HG02943 (cell line): ENCODE data around the gene IL1RAP.

ENCODE experiments used
- ATAC-seq: cut with Tn5 transposase; IDR thresholded peaks from one replicate; pipeline ENCODE4 v1.9.1; 2021; ENCODE audit warnings: mild to moderate bottlenecking, low read depth, moderate library complexity; ENCODE audit not compliant: unreplicated experiment

Gene IL1RAP

DNA sequence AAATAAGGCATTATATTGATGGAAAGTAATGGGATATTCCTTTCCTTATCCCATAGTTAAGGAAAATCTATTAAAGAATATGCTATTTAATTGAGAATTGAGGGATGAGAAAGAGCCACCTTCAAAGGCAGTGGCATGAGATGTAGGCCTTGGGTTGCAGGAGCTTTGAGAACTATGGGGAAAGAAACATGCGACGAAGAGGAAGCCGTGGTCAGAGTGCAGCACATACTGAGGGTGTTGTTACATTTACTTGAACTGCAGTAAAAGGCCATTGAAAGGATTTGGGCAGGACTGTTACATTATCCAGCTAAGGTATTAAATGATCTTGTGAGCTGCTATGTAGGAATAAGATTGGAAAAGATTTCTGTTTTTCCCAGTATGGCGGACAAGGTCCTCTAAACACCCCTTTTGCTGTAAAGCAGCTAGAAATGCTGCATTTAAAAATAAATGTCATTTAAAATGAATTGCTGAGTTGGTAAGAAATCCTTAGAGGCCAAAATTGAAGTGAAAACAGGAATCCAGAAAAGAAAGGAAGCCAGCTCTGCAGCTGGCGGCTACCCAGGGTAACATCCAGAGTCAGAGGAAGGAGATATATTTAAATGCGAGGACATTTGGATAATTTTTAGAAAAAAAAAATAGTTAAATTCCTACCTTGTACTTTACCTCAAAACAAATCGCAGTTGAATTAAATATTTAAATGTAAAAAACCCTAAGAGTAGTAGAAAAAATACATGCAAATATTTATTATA lies 61.7 kb downstream of the IL1RAP start:
- ATAC-seq = no peak

DNA sequence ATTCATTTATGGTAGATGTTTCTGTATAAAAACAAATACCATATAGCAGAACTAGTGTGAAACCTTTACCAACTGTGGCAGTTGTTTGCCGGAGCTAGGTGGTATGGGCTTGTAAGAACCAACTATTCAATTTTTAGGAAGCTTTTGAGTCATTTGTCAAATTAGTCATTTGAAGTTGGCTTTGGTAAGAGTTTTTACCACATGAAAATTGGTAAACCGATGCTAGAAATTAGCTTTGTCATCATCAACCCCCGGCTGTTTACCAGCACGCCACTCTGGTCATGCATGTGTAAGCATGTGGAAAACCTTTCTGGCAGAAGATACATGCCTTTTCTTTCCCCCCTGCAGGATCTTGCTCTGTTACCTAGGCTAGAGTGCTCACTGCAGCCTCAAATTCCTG lies 63.3 kb downstream of the IL1RAP start:
- ATAC-seq = no peak

DNA sequence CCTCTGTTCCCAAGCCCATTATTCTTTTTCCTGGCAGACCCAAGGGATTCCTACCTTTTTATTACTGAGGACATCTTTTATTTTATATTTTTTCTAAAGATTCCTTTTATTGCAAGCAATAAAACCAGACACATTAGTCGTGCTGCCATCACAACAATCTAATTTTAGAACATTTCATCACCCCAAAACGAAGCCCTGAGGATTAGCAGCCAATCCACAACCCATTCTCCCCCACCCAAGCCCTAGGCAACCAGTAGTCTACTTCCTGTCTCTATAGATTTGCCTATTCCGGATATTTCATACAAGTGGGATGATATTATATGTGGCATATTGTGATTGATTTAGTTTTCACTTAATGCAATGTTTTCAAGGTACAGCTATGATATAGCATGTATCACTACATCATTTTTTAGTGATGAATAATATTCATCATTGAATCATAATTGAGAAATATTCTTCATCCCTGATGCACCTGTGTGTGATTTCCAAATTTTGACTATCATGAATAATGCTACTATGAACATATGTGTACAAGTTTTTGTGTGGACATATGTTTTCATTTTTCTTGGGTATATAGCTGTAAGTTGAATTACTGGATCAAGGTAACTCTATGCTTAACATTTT lies 65.7 kb downstream of the IL1RAP start:
- ATAC-seq = no peak

DNA sequence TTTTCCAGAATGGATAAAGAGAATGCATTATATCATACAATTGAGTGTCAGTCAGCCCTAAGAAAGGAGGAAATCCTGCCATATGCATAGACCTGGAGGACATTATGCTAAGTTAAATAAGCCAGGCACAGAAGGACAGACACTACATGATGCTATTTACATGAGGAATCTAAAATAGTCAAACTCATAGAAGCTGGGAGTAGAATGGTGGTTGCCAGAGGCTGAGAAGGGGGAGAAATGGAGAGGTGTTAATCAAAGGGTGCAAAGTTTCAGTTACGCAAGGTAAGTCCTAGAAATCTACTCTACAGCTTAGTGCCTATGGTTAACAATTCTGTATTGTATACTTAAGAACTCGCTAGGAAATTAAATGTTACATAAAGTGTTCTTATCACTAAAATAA lies 66.5 kb downstream of the IL1RAP start:
- no peak for ATAC-seq

DNA sequence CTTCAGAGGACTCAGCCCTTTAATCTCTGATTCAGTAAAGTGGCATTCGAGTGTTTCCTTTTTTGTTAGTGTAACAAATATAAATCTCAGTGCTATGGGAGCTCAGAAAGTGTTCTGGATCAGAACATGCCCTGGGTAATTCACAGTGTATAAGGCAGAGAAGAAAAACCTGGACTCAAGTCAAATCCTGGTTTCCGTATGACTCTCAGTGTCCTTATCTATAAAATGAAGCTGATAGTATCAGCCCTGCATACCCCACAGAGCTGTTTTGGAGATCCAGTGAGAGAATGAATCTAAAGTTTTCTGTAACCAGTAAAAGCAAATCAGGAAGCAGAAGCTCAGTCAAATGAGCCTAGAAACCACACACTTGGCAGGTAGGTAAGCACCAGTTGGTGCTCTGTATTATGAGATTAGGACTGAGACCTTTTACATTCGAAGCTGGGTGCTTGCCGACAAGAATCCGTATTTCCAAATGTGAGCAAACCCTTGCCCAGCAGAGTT lies 67.2 kb downstream of the IL1RAP start:
- ATAC-seq = no peak

DNA sequence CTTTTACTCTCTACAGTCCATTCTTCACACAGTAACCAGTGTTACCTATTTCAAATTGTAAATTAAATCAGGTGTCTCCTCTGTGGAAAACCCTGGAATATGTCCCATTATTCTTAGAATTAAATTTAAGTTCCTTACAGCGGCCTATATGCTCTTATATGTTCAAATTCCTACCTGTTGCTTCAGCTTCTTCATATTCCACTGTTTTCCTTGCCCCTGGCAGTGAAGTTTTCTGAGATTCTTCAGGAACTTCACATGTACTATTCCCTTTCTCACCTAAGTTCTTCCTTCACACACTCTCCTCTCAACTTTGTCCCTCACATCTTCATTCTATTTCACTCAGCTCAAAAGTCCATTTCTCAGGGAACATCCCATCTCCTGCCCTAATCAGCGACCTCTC lies 68.8 kb downstream of the IL1RAP start:
- ATAC-seq = no peak

DNA sequence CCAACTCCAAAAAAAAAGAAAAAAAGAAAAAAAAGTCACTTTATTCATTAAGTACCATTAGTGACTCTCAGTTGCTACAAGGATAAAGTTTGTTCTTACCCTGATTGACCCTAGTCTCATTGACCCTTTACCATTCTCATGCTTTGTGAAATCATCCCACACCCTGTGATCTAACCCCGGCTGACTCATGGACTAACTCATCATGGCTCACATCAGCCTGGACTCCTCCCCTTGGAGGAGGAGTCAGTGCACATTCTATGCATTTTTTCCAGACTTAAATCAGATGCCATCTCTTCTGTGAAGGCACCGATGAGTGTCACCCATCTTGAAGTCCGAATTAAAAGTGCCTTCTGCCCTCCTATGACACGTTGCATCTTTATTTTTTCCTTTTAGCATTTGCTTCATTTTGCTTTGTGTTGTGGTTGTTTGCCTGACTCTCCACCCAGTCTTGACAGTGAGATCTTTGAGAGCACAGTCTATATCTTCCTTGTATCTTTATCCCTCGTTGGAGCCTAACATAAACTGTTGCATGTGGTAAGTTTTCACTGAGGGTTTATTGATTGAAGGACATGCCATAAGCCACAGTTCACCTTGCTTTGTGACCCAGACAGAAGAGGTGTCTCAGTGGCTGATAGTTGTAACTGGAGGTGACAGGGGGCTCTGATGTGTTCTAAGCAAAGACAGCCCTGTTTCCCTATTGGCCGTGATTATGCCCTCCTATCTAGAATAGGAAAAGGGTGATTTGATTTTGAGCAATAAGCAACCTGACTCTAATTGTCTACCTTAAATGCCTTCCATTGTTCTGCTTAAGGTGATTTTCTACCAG lies 72.1 kb downstream of the IL1RAP start:
- peak; percentile 11 for ATAC-seq

DNA sequence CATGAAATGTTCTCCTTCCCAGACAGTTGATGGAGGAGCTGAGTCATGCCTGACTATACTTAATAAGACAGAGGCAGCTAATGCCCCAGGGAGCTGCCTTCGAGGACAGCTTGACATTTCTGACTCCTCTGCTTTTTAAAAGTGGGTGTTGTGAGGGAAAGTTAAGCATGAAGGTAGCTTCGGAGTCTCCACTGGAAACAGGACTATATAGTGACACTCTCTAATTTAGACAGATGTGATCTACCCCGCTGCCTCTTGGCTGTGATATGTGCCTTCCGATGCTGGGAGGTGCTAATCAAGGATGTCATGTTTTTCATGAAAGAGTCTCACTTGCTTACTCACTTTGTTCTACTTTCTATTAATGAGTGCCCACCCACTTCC lies 72.7 kb downstream of the IL1RAP start:
- peak; percentile 93 for ATAC-seq

DNA sequence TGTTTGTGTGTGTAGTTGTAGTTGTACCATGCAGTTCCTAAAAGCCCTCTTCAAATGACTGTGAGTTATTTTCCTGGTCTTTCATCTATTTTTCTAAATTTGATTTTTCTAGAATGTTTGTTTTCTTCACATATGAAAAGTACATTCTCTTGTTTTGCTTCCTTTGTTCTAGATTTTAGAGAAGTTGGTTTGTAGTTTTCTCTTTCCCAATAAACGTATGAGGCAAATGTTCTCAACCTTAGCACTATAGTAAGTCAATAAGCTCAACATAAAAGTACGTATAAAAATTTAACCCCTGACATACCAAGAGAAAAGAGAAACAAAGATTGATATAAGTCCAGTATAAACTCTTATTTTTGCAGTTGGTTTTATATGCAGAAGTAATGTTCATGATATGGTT lies 74.7 kb downstream of the IL1RAP start:
- no peak for ATAC-seq

DNA sequence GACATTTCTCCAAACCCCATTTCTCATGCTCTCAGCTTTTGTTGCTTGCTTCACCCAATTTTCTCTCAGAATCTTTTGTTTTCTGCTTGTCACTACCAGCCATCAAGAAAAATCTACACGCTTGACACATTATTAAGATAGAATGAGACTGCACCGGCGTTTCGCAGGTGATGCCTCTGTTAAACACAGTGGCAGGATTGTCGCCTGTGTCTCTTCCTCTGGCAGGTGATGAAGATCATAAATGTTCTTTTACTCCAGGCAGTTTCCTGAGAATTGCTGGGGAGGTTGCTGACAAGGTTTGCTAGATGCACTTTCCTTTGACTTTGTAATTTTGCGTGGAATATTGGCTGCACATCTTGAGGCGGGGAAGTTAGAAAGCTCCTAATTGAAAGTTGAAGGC lies 75.4 kb downstream of the IL1RAP start:
- ATAC-seq = no peak

DNA sequence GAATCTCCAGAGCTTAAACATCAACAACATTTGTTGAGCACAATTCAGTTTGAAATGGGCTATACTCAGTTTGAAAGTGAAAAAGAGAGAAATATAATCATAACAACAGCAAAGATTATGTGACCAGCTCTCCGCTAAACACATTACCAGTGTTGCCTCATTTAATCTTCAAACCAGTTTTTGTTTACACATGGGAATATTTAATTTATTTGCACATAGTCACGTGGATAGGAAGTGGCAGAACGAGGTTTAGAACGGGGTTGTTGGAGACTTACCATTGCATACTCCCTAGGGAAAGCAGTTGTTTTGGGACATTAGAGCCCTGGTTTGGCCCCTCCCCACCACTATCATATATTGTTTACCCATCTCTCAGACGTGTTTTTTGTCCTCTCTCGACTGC lies 77.2 kb downstream of the IL1RAP start:
- ATAC-seq = no peak

DNA sequence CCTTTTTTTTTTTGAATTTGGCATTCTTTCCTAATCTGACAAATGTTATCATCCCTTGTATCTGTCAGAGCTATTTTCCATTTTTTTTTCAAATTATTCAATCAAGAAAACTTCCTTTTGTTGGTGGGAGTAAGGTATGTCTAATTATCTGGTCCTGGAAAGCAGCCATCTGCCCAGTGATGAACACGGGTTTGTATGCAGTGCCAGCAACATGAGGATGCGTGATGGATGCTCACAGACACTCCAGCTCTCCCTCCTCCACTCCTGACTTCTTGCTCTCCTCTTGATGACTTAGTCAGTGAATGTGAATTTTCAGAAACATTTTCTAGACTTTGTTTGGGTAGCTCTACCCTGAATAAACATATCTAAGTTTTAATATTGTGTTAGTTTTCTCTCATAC lies 79.2 kb downstream of the IL1RAP start:
- no peak for ATAC-seq

DNA sequence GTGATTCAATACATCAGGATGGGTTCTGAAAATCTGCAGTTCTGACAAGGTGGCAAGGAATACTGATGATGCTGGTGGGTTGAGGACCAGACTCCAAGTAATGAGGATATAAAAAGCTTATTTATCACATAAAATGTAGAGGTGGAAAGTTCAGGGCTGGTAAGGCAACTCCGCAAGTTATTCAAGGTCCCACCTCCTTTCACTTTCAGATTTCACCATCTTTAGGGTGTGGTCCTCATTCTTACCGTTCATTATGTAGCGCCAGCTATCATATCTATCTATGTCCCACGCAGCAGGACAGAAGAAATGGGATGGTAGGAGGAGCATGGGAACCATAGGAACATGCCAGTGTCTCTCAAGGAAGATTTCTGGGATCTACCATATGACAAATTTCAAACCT lies 80.3 kb downstream of the IL1RAP start:
- no peak for ATAC-seq

DNA sequence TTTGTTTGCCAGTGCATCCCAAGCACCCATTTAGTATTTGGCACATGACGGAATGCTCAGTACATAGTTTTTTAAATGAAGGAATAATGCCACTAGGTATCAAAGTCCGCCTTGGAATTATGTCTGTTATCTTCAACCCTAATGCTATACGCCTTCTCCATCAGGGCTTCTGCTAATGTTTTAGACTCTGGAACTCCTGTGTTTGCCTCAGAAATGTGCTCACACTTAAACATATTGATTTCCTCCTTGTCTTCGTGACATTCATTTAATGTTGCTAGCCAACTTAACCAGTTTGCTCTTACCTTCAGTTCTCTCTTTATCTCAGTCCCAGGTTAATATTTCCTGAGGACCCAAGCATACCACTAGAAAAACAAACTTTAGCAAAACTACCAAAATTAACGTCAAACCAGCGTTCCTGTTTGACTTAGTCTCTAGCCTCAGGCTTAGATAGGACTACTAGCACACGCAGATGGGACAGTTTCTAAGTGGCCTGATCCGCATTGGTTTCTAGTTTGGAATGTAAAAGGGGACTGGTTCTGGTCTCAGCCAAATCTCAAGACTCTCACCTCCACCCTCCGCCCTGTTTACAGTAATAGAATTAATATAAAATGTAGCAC lies 81.4 kb downstream of the IL1RAP start:
- no peak for ATAC-seq

DNA sequence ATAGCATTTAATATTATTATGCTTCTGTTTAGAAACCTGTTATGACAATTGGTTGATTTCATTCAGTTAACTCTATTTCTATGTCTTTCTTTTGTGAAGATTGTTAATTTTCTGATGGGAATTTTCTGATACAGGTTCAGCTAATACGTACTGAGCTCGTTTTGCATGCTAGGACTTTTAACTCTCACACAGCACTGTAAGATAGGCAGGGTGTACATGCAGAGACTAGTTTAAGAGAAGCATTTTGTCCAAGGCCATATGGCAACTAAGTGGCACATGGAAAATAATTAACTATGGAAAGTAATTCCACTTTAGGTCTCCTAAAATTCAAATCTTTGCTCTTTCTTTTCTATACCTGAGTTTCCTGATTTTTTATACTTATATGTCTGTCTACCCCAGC lies 81.9 kb downstream of the IL1RAP start:
- ATAC-seq = no peak

DNA sequence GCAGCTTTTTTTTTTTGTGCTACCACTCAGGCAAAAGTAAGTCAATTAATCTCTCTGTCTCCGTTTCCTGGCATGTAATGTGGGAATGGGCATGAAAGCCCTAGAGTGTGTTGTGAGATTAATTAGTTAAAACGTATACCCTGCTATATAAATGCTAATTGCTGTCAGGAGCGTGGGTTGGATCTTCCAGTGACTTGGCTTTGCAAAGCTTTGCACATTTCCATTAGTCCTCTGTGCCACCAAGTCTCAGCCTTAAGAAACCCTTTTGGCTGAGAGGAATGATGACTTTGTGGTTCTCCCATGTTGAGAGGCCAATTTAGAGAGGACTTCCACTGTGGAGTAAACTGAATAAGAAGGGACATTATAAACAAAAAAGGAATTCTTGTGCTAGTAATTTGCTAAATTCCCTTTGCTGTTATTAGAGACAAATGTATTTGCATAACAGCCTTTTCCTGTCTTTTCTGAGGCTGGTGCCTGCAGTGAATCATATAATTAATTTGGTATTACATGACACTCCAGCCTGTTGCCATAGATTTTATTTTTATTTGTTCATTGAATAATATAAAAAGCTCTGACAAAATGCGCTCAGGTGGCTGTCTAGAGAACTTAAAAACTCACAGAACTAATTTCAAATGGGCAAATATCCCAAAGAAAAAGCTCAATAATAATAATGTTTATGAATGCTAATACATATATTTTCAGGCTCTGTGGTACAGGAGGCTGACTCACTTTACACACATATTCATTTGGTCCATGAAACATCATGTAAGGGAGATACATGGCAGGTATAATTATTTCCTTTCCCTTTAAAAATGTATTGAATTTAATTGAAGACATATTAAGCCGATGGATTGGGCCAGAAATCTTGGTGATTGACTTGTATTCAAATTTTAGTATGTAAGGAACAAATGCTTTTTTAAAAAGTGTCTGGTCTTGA lies 82.7 kb downstream of the IL1RAP start:
- no peak for ATAC-seq

DNA sequence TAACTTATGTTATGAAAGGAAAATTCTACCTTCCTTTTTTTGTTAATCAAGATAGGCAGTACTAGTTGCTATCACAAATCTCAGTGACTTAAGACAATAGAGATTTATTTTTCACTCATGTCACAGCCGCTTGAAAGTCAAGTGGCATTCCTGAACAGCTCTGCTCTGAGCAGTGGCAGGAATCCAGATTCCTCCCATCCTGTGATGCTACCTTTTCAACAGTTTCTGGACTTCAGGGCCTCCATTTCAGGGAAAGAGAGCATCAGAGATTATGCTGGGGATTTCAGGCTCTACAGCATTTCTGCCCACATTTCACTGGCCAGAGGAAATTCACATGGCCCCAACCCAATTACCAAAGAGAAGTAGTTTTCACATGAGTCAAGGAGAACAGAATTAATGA lies 83.4 kb downstream of the IL1RAP start:
- no peak for ATAC-seq

DNA sequence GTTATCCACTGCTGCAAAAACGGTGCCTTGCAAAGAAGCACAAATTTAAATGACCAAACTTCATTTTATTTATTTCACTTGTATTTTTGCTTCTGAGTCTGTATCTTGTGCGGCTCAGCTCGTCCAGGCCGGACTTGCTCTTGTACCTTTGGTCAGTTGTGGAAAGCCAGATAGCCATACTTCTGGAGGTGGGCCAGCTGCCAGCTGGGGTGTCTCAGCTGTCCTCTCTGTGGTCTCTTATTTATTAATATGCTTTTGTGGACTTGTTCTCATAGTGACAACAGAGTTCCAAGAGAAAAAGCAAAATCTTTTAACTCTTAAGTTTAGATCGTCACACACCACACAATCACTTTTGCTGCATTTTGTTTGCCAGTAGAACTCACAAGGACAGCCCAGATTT lies 87.7 kb downstream of the IL1RAP start:
- no peak for ATAC-seq

DNA sequence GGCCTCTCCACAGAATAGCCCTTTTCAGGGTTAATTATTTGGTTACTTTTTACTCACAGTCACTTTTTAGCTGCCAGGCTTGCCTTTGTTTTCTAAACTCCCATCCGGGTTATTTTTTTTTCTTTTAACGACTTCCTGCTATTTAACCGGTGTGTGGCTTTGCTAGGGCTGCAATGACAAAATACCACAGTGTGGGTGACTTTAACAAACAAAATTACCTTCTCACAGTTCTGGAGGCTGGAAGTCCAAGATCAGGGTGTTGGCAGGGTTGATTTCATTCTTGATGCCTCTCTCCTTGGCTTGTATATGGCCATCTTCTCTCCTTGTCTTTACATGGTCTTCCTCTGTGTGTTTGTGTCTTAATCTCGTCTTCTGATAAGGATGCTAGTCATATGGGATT lies 91.5 kb downstream of the IL1RAP start:
- no peak for ATAC-seq

DNA sequence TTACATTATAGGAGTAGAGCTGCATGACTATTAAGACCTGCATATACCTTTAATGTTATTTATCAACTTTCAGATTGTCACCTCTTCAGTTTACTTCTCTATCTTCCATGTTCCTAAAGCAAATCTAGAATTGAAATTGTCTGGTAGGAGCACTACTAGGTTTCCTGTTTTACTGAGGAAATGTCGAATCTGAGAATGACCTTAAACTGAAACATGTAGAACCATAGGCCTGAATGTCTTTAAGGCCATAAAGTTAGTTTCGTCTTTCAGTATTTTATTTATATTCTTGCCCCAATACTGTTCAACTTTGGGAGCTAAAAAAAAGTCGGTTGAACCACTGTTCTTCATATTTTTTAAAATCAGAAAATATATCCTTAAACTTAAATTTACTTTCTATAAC lies 92.7 kb downstream of the IL1RAP start:
- ATAC-seq = no peak
